Mammary epithelial cell (primary cell): Measurements from ENCODE around the gene C2orf42.

ENCODE experiments used
- CTCF ChIP-seq, 2 donors: IDR thresholded peaks in 1 of 2; conservative IDR thresholded peaks in 1 of 2; 2 replicates each; pipeline ENCODE4 v1.5.1; 2011 to 2012; ENCODE audit warnings: inconsistent platforms in 2 of 2, low read length in 2 of 2, mild to moderate bottlenecking in 2 of 2, control low read depth in 1 of 2, low read depth in 1 of 2; ENCODE audit not compliant: insufficient read depth in 1 of 2; ENCODE audit errors: extremely low read depth in 1 of 2
- EZH2 ChIP-seq: IDR thresholded peaks from 2 replicates; pipeline ENCODE4 v1.6.1; 2012; ENCODE audit warnings: low read length, inconsistent platforms, borderline replicate concordance

- TF ChIP-seq CTCF (conservative IDR thresholded peaks at IDR 0.05 in 1 of 2, IDR thresholded peaks at IDR 0.05 in 1 of 2; ENCODE audit: extremely low read depth in 1 of 2, insufficient read depth in 1 of 2, low read depth in 1 of 2, low read length in 2 of 2) (no peak), EZH2 (no peak)
These were observed 11.0 kb upstream of the C2orf42 start for GRCh38 chr2:70201831-70202230.
